B cell (primary cell): ENCODE measurements around the gene CPM. TPM values are rescaled to one million over a fixed set of nuclear protein-coding genes. Genes with fewer than 3 reads are reported as not detected.

Source experiments
- ATAC-seq: fragments of 200-7000 bp; cut with Tn5 transposase; one replicate; pipeline ENCODE4 v1.10.0; 2021; ENCODE audit warnings: low read depth, mild to moderate bottlenecking, moderate number of reproducible peaks, moderate library complexity
- CTCF ChIA-PET: fragments of 350-600 bp; sonication (Branson Sonifier 250); formaldehyde crosslinking; loops from one replicate; lab custom pipeline; 2021; ENCODE audit warnings: antibody characterized with exemption, inconsistent platforms; lab: Charles Lee
- POLR2A ChIA-PET: fragments of 350-600 bp; sonication (Branson Sonifier 250); formaldehyde crosslinking; loops from one replicate; lab custom pipeline; 2021; ENCODE audit warnings: antibody characterized with exemption; lab: Charles Lee
- DNase-seq: peaks from one replicate; pipeline ENCODE4 v3.0.0; 2013
- H2AFZ ChIP-seq: 2 replicates; pipeline ENCODE4 v1.6.1; 2012; ENCODE audit warnings: mild to moderate bottlenecking, low read depth, low read length; ENCODE audit not compliant: insufficient read depth, poor library complexity, severe bottlenecking
- H3K27ac ChIP-seq, 2 donors: 1 replicate in 1 of 2; 2 replicates in 1 of 2; pipeline ENCODE4 v1.5.1; 2012 to 2013; ENCODE audit warnings: low read length in 2 of 2, mild to moderate bottlenecking in 2 of 2, moderate library complexity in 1 of 2
- H3K27me3 ChIP-seq, 4 experiments: fragments of 200-600 bp in 1 of 4; sonication (generic) in 1 of 4; replicated peaks in 1 of 4; 1 replicate in 2 of 4; 2 replicates in 2 of 4; pipeline versions ENCODE4 v1.6.1 to v1.7.0; 2013 to 2016; ENCODE audit warnings: low read length in 3 of 4, mild to moderate bottlenecking in 2 of 4, mixed read lengths in 1 of 4, moderate library complexity in 1 of 4; ENCODE audit not compliant: insufficient read depth in 4 of 4, control insufficient read depth in 3 of 4; ENCODE audit errors: control extremely low read depth in 1 of 4
- H3K36me3 ChIP-seq, 2 experiments: replicated peaks in 1 of 2; 1 replicate in 1 of 2; 2 replicates in 1 of 2; pipeline versions ENCODE4 v1.6.1 to v1.7.1; 2013; ENCODE audit warnings: low read length in 1 of 2; ENCODE audit not compliant: insufficient read depth in 2 of 2, control insufficient read depth in 1 of 2; ENCODE audit errors: control extremely low read depth in 1 of 2, extremely low read depth in 1 of 2
- H3K4me1 ChIP-seq, 2 donors: fragments of 200-600 bp in 1 of 2; sonication (generic) in 1 of 2; 1 replicate in 1 of 2; 2 replicates in 1 of 2; pipeline versions ENCODE4 v1.5.1 to v1.6.1; 2013 to 2017; ENCODE audit warnings: low read length in 2 of 2; ENCODE audit not compliant: control insufficient read depth in 2 of 2, insufficient read depth in 2 of 2
- H3K4me2 ChIP-seq: replicated peaks from 2 replicates; pipeline ENCODE3; 2012; ENCODE audit warnings: mild to moderate bottlenecking, low read depth, low read length; ENCODE audit not compliant: poor library complexity, severe bottlenecking
- H3K4me3 ChIP-seq, 5 experiments: fragments of 200-600 bp in 1 of 5; sonication (generic) in 1 of 5; 1 replicate in 3 of 5; 2 replicates in 2 of 5; pipeline versions ENCODE4 v1.5.1 to v1.7.0; 2011 to 2016; ENCODE audit warnings: low read length in 4 of 5, mild to moderate bottlenecking in 4 of 5, low read depth in 2 of 5, control low read depth in 1 of 5, moderate library complexity in 1 of 5; ENCODE audit not compliant: insufficient read depth in 1 of 5; ENCODE audit errors: control extremely low read depth in 1 of 5, extremely low read depth in 1 of 5
- H3K79me2 ChIP-seq: fragments of 200-600 bp; sonication (generic); one replicate; pipeline ENCODE4 v1.6.0; 2016; ENCODE audit warnings: low read length; ENCODE audit not compliant: control insufficient read depth, insufficient read depth
- H3K9ac ChIP-seq: fragments of 200-600 bp; sonication (generic); 2 replicates; pipeline ENCODE4 v1.6.1; 2017; ENCODE audit warnings: mild to moderate bottlenecking, low read length, moderate library complexity
- H3K9me3 ChIP-seq, 3 donors: one replicate each; pipeline versions ENCODE4 v1.6.1 to v1.7.1; 2013; ENCODE audit warnings: low read length in 2 of 3; ENCODE audit not compliant: control insufficient read depth in 2 of 3, insufficient read depth in 1 of 3; ENCODE audit errors: control extremely low read depth in 1 of 3
- H4K20me1 ChIP-seq: 2 replicates; pipeline ENCODE4 v1.6.0; 2012; ENCODE audit warnings: mild to moderate bottlenecking, low read length; ENCODE audit not compliant: insufficient read depth, control insufficient read depth, poor library complexity, severe bottlenecking
- H3K27ac Mint-ChIP-seq: one replicate; pipeline ENCODE4 v1.8.0; 2021; ENCODE audit warnings: mixed read lengths
- H3K27me3 Mint-ChIP-seq: one replicate; pipeline ENCODE4 v1.8.0; 2021; ENCODE audit warnings: mixed read lengths
- H3K4me1 Mint-ChIP-seq: one replicate; pipeline ENCODE4 v1.8.0; 2021; ENCODE audit warnings: mixed read lengths
- H3K4me3 Mint-ChIP-seq: one replicate; pipeline ENCODE4 v1.8.0; 2021; ENCODE audit warnings: mixed read lengths
- H3K9me3 Mint-ChIP-seq: one replicate; pipeline ENCODE4 v1.8.0; 2022; ENCODE audit warnings: mixed read lengths; ENCODE audit not compliant: insufficient read depth
- EZH2 ChIP-seq: IDR thresholded peaks from 2 replicates; pipeline ENCODE4 v1.6.1; 2012; ENCODE audit warnings: borderline replicate concordance, low read depth, mild to moderate bottlenecking, moderate library complexity, low read length; ENCODE audit not compliant: insufficient read depth, poor library complexity, severe bottlenecking
- WGBS: methylation state at CpG from one replicate; pipeline ENCODE4 v1.1.5; 2013; ENCODE audit warnings: missing lambda C conversion rate; ENCODE audit not compliant: insufficient coverage; 5-methylcytosine and 5-hydroxymethylcytosine counted together
- intact Hi-C: fragments of 100-400 bp; cut with micrococcal nuclease; formaldehyde crosslinking; loops from one replicate; pipeline ENCODE4 v1.10.0; 2022
- polyA plus RNA-seq: library from polyadenylated mRNA; depleted of rRNA; stranded (reverse); fragments of >200 nt; gene quantifications from 2 replicates; pipeline ENCODE4 v1.2.3, GENCODE V29; 2012
- total RNA-seq, 2 donors: library from RNA; stranded (reverse); fragments of 120-200 nt in 1 of 2; gene quantifications; 1 replicate in 1 of 2; 2 replicates in 1 of 2; pipeline versions ENCODE4 v1.2.3 to v1.2.4, GENCODE V29; 2013 to 2022
- TF ChIP-seq, protein P1 (sequence below): fragments of 200-600 bp; IDR thresholded peaks from one replicate; pipeline ENCODE4 v1.8.0; 2022; ENCODE audit warnings: antibody characterized with exemption, mild to moderate bottlenecking

Gene CPM
- total and polyA plus RNA-seq, 2 donors (not counting 1 experiment from before 2014, with no cell fraction given), result 1.2 to 5.0 TPM

DNA sequence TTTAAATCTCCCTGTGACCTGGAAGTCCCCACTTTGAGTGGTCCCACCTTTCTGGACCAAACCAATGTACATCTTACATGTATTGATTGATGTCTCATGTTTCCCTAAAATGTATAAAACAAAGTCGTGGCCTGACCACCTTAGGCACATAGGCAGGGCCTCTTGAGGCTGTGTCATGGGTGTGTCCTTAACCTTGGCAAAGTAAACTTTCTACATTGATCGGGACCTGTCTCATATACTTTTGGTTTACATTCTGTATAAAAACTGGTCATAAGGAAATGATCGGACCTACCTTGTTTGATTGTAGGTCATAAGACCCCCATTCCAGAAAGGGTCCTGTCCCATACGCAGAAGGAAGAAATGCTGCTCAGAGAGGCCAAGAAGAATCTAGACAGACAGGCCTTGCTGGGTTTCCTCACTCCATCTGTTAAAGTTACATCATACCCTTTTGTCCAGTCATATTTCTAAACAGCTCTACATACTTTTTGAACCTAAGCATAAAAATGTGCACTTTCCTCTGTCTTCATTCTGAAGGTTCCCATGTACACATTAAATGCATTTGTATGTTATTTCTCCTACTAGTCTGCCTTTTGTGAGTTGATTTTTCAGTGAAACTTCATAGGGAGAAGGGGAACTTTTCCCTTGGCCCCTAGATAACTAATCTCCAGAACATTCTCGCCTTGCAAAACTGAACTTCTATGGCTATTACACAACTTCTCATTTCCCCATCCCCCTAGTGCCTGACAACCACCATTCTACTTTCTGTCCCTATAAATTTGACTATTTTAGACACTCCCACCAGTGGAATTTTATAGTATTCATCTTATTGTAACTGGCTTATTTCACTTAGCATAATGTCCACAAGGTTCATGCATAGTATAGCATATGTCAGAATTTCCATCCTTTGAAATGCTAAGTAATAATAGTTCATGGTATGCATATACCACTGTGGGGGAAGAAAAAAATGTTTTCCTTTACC lies 30.2 kb upstream of the CPM start:
- H3K9me3 ChIP-seq, result no peaks in the 10 kb centered on the region
- peaks cover 6 to 7% of the 10 kb centered on the region in 2 donors for H3K4me1 ChIP-seq
- Mint-ChIP-seq H3K4me1 (peaks cover 9% of the 10 kb centered on the region), H3K27me3 (no peaks in the 10 kb centered on the region), H3K27ac (no peak overlapping the region), H3K9me3 (no peaks in the 10 kb centered on the region), H3K4me3 (no peak overlapping the region)
- ChIA-PET CTCF (no interaction called here), POLR2A (no interaction called here)
- no peak overlapping the region for H3K4me3 ChIP-seq
- no peak overlapping the region for H2AFZ ChIP-seq
- ATAC-seq (no peak), DNase-seq (no peak)
- no peak overlapping the region for H3K9ac ChIP-seq
- no peaks in the 10 kb centered on the region for H4K20me1 ChIP-seq
- intact Hi-C loops, result no loop called here
- TF ChIP-seq, protein P1, sequence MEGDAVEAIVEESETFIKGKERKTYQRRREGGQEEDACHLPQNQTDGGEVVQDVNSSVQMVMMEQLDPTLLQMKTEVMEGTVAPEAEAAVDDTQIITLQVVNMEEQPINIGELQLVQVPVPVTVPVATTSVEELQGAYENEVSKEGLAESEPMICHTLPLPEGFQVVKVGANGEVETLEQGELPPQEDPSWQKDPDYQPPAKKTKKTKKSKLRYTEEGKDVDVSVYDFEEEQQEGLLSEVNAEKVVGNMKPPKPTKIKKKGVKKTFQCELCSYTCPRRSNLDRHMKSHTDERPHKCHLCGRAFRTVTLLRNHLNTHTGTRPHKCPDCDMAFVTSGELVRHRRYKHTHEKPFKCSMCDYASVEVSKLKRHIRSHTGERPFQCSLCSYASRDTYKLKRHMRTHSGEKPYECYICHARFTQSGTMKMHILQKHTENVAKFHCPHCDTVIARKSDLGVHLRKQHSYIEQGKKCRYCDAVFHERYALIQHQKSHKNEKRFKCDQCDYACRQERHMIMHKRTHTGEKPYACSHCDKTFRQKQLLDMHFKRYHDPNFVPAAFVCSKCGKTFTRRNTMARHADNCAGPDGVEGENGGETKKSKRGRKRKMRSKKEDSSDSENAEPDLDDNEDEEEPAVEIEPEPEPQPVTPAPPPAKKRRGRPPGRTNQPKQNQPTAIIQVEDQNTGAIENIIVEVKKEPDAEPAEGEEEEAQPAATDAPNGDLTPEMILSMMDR, result no peak
- no peak for TF ChIP-seq EZH2
- no peaks in the 10 kb centered on the region for H3K79me2 ChIP-seq
- H3K36me3 ChIP-seq, result no peaks in the 10 kb centered on the region
- H3K27me3 ChIP-seq, result no peaks in the 10 kb centered on the region
- no peak overlapping the region for H3K27ac ChIP-seq
- WGBS, result 100% methylated on average over 2 of the region's 5 CpGs
- H3K4me2 ChIP-seq, result no peak overlapping the region
